T-helper 9 cell (primary cell): ENCODE measurements around the gene ERVFRD-1.

Experiments used
- DNase-seq: peaks from one replicate; pipeline ENCODE4 v3.0.0-alpha.2; 2020

The ERVFRD-1 gene

DNA sequence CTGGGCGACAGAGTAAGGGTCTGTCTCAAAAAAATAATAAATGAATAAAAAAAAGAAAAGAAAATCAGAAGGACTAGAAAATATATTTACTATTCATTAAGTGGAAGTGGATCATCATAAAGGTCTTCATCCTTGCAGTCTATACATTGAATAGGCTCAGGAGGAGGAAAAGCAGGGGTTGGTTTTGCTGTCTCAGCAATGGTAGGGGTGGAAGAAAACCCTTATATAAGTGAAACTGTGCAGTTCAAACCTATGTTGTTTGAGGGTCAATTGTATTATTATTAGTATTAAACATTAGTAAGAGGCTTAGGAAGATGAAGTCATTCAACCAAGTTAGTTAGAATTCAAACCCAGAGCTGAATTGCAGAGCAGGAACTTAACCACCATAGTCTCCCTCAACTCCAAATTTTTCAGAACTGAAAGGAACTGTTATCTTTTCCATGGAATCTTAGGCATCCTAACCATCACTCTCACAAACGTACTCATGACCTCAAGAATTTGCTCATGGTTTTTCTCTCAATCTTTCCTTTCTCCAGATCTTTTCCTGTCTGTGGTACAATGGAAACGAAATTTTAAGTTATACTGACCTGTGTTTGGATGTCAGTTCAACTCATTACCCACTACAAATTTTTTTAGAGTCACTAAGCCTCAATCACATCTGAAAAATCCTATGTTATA lies 25.6 kb downstream of the ERVFRD-1 start:
- DNase-seq, result no peak

DNA sequence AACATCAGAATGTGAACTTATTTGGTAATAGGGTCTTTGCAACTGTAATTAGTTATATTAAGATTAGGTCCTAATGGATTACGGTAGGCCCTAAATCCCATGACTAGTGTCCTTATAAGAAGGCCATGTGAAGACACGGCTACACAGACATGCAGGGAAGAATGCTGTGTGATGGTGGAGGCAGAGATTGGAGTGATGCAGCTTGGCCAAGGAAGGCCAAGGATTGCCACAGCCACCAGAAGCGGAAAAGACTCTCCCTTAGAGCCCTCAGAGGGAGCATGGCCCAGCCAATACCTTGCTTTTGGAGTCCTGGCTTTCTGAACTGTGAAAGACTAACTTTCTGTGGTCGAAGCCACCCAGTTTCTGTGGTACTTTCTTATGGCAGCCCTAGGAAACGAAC lies 27.6 kb downstream of the ERVFRD-1 start:
- DNase-seq, result no peak

DNA sequence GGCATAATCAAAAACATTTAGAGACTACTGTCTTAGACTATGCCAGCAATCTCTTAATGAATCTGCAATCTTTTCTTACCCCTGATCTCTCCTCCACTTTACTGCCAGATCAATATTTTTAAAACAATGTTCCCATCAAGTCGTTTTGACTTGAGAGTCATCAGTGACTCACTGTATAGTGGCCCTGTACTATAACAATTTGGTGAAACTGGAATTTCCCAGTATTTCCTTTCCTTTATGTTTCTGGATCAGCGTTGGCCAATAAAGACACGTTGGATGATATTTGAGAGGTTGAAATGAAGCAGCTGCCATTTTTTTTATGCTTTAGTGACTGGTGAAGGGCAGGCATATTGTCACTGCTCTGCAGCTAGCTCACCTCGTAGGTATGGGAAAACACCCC lies 28.0 kb downstream of the ERVFRD-1 start:
- no peak for DNase-seq

- no peak for DNase-seq
These were observed 31.2 kb downstream of the ERVFRD-1 start for GRCh38 chr6:11080296-11080695.

DNA sequence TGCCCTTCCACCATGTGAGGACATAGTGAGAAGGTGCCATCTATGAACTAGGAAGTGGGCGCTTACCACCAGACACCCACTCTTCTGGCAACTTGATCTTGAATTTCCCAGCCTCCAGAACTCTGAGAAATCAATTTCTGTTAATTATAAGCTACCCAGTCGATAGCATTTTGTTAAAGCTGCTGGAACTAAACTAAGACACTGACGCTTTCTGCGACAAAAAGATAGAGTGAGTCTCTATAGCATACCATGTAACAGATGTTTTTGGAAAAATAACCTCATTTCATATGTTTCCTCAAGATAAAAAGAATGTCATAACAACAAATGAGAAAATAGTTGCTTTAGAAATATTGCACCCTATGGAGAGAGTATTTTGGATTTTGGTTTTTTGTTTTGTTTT lies 33.3 kb downstream of the ERVFRD-1 start:
- no peak for DNase-seq

DNA sequence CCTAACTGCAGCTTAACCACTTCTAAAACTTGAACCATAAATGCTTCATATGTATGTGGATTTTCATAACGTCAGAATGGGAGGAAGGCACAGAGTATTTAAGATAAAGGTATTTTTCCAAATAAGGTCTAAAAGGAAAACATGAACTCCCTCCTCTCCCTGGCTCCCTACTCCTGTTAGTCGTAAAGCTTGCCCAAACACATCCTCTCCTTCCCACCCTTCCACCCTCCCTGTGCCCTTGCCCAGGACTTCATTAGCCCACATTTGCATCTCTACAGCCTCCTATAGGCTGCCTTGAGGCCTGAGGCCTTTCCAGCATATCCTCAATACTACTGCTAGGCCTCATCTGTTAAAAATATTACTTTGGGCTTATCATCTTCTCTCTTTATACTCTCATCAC lies 35.0 kb downstream of the ERVFRD-1 start:
- no peak for DNase-seq

- DNase-seq, result no peak
These were observed 39.4 kb downstream of the ERVFRD-1 start for GRCh38 chr6:11072101-11072500.

DNA sequence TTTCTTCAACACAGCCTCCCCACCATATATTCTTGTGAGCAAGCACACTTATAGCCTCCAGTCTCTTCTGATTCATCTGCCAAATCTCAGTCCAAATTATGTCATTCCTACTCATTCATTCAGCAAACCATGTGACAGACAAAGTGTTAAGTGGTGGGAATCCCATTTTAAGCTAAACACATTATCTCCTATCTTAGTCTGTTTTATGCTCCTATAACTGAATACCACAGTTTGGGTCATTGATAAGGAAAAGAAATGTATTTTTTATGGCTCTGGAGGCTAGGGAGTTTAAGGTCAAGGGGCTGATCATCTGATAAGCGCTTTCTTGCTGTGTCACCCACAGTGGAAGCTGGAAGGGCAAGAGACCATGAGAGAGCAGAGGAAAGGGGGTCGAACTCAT lies 41.8 kb downstream of the ERVFRD-1 start:
- no peak for DNase-seq

GRCh38 chr6:11067348-11067747 lies 44.2 kb downstream of the ERVFRD-1 start:
- no peak for DNase-seq

DNA sequence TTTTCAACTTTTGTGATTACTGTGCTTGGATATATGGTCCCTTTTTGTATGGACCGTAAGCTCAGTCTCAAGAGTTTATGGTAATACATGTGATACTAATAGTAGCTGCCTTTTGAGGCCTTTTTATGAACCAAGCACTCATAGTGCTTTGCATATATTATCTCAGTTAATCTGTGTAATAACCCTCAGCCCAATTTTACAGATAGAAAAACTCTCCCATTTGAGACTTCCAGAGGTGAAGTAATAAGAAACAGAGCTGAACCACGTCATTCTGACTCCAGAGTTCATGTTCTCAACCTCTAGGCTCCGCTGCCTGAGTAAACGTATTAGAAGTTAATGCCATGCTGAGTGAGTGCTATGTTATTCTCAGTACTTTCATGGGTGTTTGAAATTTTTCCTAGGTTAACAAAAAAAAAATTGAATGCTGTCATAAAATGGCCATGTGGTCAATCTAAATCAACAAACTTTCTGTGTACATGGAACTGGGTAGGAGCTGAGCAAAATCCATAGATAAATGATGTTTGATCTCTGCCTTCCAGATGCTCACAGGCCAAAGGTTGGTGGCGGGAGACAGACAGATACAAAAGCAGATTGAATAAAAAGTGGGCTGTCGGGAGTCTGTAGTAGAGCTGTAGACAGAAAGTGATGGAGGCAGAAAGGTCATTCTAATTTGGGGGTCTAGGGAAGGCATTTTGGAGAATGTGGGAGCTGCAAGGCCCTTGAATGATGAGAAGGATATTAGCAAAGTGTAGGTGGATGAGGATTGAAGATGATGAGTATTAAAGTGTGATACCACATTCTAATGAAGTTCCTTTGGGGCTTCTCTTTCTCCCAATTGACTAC lies 44.8 kb downstream of the ERVFRD-1 start:
- no peak for DNase-seq

DNA sequence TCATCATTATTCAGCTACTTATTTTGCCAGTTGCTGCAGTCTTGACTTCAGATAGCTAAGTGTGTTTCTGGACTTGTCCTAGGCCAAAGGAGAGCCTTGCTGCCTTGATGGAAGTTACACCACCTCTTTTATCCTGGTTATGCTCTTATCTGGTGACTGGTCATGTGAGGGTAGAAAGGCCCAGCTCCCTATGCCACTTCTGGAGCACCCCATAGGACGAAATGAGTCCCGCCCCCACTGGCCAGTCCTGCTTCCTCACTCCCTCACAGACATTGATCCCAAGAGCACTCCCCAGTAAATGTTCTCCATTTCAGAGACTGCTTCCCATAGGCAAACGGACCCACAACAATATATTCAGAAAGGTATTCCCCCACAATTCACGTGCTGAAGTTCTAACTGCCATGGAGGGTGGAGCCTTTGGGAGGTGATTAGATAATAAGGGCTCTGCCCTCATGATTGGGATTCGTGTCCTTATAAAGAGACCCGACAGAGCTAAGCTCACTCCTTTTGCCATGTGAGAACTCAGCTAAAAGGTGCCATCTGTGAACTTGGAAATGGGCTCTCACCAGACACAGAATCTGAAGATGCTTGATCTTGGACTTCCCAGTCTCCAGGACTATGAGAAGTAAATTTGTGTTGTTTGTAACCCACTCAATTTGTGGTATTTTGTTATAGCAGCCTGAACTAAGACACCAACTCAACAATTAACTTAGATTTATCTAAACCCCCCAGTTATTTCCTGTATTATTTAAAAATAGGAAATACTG lies 45.9 kb downstream of the ERVFRD-1 start:
- no peak for DNase-seq

GRCh38 chr6:11064836-11065235 lies 46.7 kb downstream of the ERVFRD-1 start:
- DNase-seq, result no peak

DNA sequence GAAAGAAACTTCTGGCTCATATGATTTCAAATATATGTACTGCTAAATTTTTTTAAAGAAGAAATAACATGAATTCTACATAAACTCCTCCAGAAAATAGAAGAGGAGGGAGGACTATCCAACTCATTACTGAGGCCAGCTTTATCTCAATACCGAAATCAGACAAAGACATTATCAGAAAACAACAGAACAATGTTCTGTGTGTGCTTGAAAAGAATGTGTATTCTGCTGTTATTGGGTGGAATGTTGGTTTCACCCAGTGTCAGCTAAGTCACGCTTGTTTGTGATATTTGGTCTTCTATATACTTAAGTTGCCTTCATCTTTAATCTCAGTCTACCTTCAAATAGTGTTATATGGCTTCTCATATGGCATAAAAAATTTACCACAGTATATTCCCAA lies 48.8 kb downstream of the ERVFRD-1 start:
- DNase-seq, result no peak

GRCh38 chr6:11062083-11062482 lies 49.4 kb downstream of the ERVFRD-1 start:
- no peak for DNase-seq

- DNase-seq, result no peak
These were observed 53.1 kb downstream of the ERVFRD-1 start for GRCh38 chr6:11058406-11058805.

GRCh38 chr6:11056871-11057270 lies 54.7 kb downstream of the ERVFRD-1 start:
- DNase-seq, result no peak

DNA sequence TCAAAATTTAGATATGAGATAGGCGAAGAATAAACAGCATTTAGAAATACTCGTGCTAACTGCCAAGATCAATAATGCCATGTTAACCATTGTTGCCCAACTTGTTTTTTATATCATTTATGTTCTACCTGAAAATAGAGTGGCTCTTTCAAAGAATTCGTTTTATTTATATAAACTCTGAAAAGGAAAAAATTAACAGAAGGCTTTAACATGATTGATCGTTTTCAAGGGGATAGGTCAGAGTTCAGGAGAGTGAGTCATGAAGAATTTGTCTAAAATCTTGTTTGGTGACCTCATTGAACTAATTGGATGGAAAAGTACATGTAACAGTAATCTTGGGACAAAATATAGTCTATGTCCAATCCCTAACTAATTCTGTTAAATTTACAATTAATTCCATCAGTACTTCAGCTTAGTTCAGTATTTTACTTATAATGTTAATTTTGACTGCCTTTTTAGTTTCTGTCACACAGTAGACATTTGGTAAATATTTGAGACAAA lies 56.3 kb downstream of the ERVFRD-1 start:
- no peak for DNase-seq

- DNase-seq, result no peak
These were observed 56.8 kb downstream of the ERVFRD-1 start for GRCh38 chr6:11054722-11055121.

DNA sequence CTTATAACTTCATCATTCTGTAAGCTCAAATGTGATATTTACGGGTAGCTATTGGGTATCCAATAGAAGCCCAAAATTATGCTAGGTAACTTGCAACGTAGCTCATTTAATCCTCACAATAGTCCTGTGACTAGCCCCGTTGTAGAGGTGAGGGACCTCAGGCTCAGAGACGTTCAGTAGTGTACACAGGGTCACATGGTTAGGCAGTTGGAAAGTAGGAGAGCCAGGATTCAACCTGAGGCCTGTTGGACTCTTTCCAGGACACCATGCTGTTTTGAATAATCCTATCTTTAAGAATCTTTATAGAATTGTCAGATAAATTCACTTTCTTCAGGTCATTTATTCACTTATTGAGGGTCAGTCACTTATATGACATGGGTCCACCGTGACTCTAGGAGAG lies 58.2 kb downstream of the ERVFRD-1 start:
- no peak for DNase-seq
